Left lobe of liver (tissue), 2 donors: ENCODE results near the gene KCNK3. TPM values are rescaled to one million over a fixed set of nuclear protein-coding genes. Genes with fewer than 3 reads are reported as not detected.

Experiments
- ATAC-seq: fragments of 200-7000 bp; cut with Tn5 transposase; one replicate; pipeline ENCODE4 v1.9.1; 2020; ENCODE audit warnings: mild to moderate bottlenecking, moderate library complexity
- DNase-seq: peaks from one replicate; pipeline ENCODE4 v3.0.0-alpha.2; 2020; ENCODE audit warnings: low spot score
- total RNA-seq: library from RNA; stranded (reverse); gene quantifications from one replicate; pipeline ENCODE4 v1.2.1, GENCODE V29; 2021
- donor health status: DM: no; HTN: no; CAD: no; lungs with moderate emphysema.
- donor health status: DM: no; HTN: yes; CAD: no.

KCNK3 gene
- total RNA-seq, 1 donor from 2014 or later = 0.43 TPM

- DNase-seq (peak; percentile 99), ATAC-seq (peak; percentile 82)
Observed at GRCh38 chr2:26772064-26773001, 79.8 kb downstream of the KCNK3 start.

GRCh38 chr2:26776195-26776800, 83.8 kb downstream of the KCNK3 start:
- no peak for DNase-seq
- no peak for ATAC-seq

- no peak for DNase-seq
- ATAC-seq = no peak
Observed at GRCh38 chr2:26778098-26778497, 85.6 kb downstream of the KCNK3 start.

- no peak for ATAC-seq
Observed at GRCh38 chr2:26778507-26778906, 86.0 kb downstream of the KCNK3 start.

GRCh38 chr2:26780203-26780760, 87.8 kb downstream of the KCNK3 start:
- DNase-seq (no peak), ATAC-seq (no peak)

More at GRCh38 chr2:26778507-26778906, 86.0 kb downstream of the KCNK3 start:
- no peak for DNase-seq

Other genes with a start within 250 kb of the KCNK3 start
- gene OTOF, start 214.6 kb upstream of the KCNK3 start, total RNA-seq = 0.05 TPM
- not detected for gene CIB4, start 51.4 kb upstream of the KCNK3 start, total RNA-seq
- 14.4 TPM for gene SLC35F6, start 71.6 kb downstream of the KCNK3 start, total RNA-seq
- 0.33 TPM for gene CENPA, start 93.3 kb downstream of the KCNK3 start, total RNA-seq
- not detected for gene DPYSL5, start 155.4 kb downstream of the KCNK3 start, total RNA-seq